GM19468 (cell line): ENCODE data around the gene AGPS.

Source experiments
- ATAC-seq: cut with Tn5 transposase; IDR thresholded peaks from one replicate; pipeline ENCODE4 v1.9.1; 2021; ENCODE audit warnings: mild to moderate bottlenecking, moderate library complexity, moderate number of reproducible peaks; ENCODE audit not compliant: unreplicated experiment; ENCODE audit errors: extremely low read depth

AGPS gene

GRCh38 chr2:177577075-177577474 lies 184.5 kb downstream of the AGPS start:
- ATAC-seq, result no peak

- no peak for ATAC-seq
Observed at GRCh38 chr2:177578454-177578853, 185.9 kb downstream of the AGPS start.

GRCh38 chr2:177579486-177580036 lies 187.0 kb downstream of the AGPS start:
- no peak for ATAC-seq

- no peak for ATAC-seq
Observed at GRCh38 chr2:177582000-177582399, 189.4 kb downstream of the AGPS start.

- ATAC-seq, result no peak
Observed at GRCh38 chr2:177584030-177584692, 191.6 kb downstream of the AGPS start.

GRCh38 chr2:177585234-177585863 lies 192.8 kb downstream of the AGPS start:
- no peak for ATAC-seq

GRCh38 chr2:177586154-177586553 lies 193.6 kb downstream of the AGPS start:
- ATAC-seq, result no peak

GRCh38 chr2:177587371-177587770 lies 194.8 kb downstream of the AGPS start:
- no peak for ATAC-seq

- no peak for ATAC-seq
Observed at GRCh38 chr2:177588671-177589070, 196.1 kb downstream of the AGPS start.

- no peak for ATAC-seq
Observed at GRCh38 chr2:177589186-177589585, 196.6 kb downstream of the AGPS start.

GRCh38 chr2:177592397-177592796 lies 199.8 kb downstream of the AGPS start:
- no peak for ATAC-seq

- no peak for ATAC-seq
Observed at GRCh38 chr2:177592945-177593344, 200.4 kb downstream of the AGPS start.

- no peak for ATAC-seq
Observed at GRCh38 chr2:177593402-177593801, 200.8 kb downstream of the AGPS start.
